ENCODE results near the gene EHD4.

The EHD4 gene

DNA sequence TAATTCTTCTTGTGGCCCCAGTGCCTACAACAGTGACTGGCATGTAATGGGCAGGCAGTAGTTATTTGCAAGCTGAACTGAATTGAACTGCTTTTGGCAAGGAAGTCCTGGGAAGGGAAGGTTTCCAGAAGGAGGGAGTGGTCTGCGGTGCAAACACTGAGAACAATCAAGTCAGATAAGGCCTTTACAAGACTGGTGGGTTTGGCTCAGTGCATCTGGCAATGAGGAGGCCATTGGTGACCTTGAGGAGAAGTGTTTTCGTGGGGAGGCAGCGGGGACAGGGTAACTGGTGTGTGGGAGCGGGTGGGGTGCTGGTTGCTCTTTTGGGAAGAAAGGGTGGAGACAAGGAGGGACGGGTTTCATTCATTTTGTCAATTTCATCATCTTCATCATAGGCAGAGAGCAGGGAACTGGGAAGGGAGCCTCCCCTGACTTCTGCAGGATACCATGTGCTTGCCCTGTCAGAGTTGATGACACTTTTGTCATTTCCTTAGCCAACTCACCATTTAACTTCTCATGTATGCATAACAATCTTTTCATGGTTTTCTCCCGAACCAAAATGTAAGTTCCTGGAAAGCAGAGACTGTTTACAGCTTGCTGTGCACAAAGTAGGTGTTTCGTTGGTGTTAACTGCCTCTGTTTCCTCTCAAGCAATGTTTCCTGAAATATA, 8.4 kb upstream of the EHD4 start:
- peak; percentile 80 for DNase-seq (ENCODE audit: low read depth)
- TF ChIP-seq, protein P1, sequence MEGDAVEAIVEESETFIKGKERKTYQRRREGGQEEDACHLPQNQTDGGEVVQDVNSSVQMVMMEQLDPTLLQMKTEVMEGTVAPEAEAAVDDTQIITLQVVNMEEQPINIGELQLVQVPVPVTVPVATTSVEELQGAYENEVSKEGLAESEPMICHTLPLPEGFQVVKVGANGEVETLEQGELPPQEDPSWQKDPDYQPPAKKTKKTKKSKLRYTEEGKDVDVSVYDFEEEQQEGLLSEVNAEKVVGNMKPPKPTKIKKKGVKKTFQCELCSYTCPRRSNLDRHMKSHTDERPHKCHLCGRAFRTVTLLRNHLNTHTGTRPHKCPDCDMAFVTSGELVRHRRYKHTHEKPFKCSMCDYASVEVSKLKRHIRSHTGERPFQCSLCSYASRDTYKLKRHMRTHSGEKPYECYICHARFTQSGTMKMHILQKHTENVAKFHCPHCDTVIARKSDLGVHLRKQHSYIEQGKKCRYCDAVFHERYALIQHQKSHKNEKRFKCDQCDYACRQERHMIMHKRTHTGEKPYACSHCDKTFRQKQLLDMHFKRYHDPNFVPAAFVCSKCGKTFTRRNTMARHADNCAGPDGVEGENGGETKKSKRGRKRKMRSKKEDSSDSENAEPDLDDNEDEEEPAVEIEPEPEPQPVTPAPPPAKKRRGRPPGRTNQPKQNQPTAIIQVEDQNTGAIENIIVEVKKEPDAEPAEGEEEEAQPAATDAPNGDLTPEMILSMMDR (IDR thresholded peaks at IDR 0.05; ENCODE audit: low read length, missing control alignments), result no peak
- no peak overlapping the region for H3K4me3 ChIP-seq (replicated peaks; ENCODE audit: low read depth, low read length)

DNA sequence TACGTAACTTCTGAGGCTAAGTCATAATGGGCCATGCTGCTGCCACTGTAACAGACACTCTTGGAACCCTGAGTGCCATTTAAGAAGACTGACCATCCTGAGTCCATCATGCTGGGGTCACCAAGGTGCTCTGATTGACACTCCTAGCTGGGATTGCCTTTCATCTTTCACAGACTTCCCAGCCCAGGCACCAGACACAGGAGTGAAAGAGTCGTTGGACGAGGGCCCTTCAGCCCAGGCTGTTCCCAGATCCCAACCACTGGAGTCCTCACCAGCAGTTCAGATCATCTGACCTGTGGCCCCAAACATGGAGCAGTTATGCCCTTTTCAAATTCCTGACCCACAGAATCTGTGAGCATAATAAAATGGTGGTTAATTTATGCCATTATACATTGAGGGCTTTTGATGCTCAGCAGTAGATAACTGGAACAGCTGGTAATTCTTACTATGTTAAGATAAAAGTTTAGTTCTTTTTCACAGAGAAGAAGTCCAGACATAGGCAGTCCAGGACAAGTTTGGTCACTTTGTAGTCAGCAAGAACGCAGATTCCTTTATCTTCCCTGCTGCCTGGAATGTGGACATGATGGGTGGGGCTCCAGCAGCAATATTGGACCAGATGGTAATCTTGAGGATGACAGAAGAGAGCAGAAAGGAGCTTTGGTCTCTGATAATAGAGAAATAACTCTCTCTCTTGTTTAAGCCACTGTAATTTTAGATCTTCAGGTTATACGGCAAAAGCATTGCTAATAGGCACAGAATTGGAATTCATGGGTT, 7.3 kb upstream of the EHD4 start:
- H3K4me3 ChIP-seq (replicated peaks; ENCODE audit: low read depth, low read length), result no peak overlapping the region
- TF ChIP-seq, protein P1 (IDR thresholded peaks at IDR 0.05; ENCODE audit: low read length, missing control alignments), result no peak
- DNase-seq (ENCODE audit: low read depth), result no peak

DNA sequence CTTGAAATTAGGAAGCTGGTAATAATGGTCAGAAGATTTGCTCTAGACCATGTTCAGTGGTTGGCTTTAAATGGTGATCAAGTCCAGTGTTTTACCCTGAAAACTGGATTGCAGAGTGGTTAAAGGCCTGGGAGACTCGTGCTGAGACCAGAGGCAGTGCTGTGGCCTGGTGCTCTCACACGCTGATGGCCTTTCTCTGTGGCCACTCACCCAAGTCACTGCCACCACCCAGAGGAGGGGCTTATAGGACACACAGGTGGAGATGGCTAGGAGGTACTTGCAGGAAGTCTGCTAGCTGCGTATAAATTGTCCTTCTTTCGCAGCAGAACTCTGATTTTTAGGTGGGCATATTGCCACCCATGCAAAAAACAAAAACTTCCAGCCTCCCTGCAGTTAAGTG, 6.2 kb upstream of the EHD4 start:
- TF ChIP-seq, protein P1 (IDR thresholded peaks at IDR 0.05; ENCODE audit: low read length, missing control alignments), result no peak
- no peak for DNase-seq (ENCODE audit: low read depth)
- H3K4me3 ChIP-seq (replicated peaks; ENCODE audit: low read depth, low read length), result no peak overlapping the region

DNA sequence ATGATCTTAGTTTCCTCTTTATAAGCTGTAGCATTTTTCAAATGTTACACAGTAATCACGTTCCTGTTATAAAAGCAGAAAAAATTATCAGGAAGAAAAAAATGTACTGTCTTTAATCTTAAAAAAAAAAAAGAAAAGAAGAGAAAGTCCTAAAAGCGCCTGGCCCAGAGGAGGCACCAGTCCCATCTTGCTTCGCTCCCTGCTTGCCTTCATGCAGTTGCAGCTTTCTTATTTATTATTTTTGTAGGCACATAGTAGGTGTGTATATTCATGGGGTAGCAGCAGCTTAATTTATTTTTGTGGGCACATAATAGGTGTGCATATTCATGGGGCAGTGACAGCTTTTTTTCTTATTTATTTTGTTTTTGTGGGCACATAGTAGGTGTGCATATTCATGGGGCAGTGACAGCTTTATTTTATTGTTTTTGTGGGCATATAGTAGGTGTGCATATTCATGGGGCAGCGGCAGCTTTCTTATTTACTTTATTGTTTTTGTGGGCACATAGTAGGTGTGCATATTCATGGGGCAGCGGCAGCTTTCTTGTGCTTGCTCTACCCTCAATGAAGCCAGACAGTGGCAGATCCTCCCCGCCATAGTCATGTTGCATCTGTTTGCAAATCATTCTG, 5.5 kb upstream of the EHD4 start:
- DNase-seq (ENCODE audit: low read depth), result no peak
- H3K4me3 ChIP-seq (replicated peaks; ENCODE audit: low read depth, low read length), result no peak overlapping the region
- TF ChIP-seq, protein P1 (IDR thresholded peaks at IDR 0.05; ENCODE audit: low read length, missing control alignments), result no peak

DNA sequence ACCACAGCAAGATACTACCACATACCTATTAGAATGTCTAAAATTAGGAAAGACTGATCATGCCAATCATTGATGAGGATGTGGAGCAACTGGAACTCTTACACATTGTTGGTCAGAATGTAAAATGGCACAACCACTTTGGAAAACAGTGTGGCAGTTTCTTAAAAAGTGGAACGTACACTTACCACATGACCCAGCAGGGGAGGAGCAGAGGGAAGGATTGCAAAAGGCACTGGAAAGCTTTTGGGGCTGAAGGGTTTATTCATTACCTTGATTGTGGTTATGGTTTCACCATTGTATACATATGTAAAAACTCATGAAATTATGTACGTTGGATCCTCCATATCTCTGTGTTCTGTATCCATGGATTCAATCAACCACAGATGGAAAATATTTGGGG, 3.3 kb upstream of the EHD4 start:
- no peak overlapping the region for H3K4me3 ChIP-seq (replicated peaks; ENCODE audit: low read depth, low read length)
- TF ChIP-seq, protein P1 (IDR thresholded peaks at IDR 0.05; ENCODE audit: low read length, missing control alignments), result no peak
- no peak for DNase-seq (ENCODE audit: low read depth)

DNA sequence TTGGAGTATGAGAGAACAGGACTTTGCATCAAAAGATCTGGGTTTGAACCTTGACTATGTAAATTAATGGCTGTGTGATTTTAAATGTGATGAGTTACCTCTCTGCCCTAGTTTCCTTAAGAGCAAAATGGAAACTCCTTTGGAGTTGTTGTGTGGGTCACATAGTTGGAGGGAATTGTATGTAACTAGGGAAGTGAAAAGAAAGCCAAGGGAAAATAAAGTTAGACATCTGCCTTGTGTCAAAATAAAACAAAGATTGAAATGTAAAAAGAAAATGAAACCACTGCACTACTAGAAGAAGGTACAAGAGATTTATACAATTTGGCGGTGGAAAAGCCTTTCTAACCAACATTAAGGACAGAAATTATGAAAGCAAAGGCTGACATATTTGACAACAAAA, 1.7 kb upstream of the EHD4 start:
- TF ChIP-seq, protein P1 (IDR thresholded peaks at IDR 0.05; ENCODE audit: low read length, missing control alignments), result no peak
- DNase-seq (ENCODE audit: low read depth), result no peak
- no peak overlapping the region for H3K4me3 ChIP-seq (replicated peaks; ENCODE audit: low read depth, low read length)

Measured in fibroblast of pulmonary artery (primary cell).